Measurements from ENCODE around the gene NFKB2. TPM values are rescaled to one million over a fixed set of nuclear protein-coding genes. Genes with fewer than 3 reads are reported as not detected.

The NFKB2 gene
- total and polyA plus RNA-seq, 2 experiments from 2014 or later, result 5.7 to 21.5 TPM

DNA sequence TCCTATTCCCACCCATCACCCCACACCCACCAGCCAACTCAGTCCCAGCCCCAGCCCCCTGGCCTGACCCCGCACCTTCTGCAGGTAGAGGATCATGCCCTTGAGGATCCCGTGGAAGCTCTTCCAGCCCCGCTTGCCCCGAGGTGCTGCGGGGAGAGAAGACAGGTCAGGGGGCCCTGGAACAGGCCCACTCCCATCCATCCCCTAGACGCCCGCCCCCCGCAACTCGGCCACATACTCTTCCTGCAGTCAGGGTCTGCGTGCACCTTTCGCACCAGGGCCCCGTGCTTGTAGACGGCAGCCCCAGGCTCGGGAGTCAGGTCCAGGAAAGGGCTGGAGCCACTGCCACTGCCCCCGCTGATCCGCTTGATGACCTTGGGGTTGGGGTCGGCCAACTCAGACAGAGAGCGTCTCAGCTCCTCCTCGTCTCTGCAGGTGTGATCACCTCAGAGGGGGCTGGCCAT lies 9.6 kb downstream of the NFKB2 start:
- DNase-seq, result no peak
- Histone ChIP-seq H3K27me3 (replicated peaks; ENCODE audit: insufficient read depth) (peaks cover 6% of the 10 kb centered on the region; the same call in 1 of the 2 replicates), H3K79me2 (ENCODE audit: insufficient read depth) (no peaks in the 10 kb centered on the region), H3F3A (ENCODE audit: insufficient read depth) (no peaks in the 10 kb centered on the region), H3K36me3 (ENCODE audit: low read depth) (no peaks in the 10 kb centered on the region), H3K4me1 (ENCODE audit: insufficient read depth) (peaks cover 6% of the 10 kb centered on the region; the same call in 1 of the 2 replicates), H3K4me2 (ENCODE audit: unreplicated experiment) (no peak overlapping the region), H3K9me3 (ENCODE audit: low read depth) (no peaks in the 10 kb centered on the region), H3K9ac (no peak overlapping the region), H3K9me2 (ENCODE audit: insufficient read depth) (no peaks in the 10 kb centered on the region), H4K20me1 (ENCODE audit: insufficient read depth) (no peaks in the 10 kb centered on the region), H2AFZ (no peak overlapping the region), H3K27ac (no peak overlapping the region), H3K4me3 (no peak overlapping the region)
- in situ Hi-C loops (cut with MboI), result no loop called here
- WGBS, 2 experiments (ENCODE audit: low coverage in 1 of 2, low lambda C conversion rate in 2 of 2, missing lambda C conversion rate in 2 of 2), result 73 to 74% methylated on average over 19 of the region's 19 CpGs
- TF ChIP-seq EZH2 (IDR thresholded peaks at IDR 0.05; ENCODE audit: insufficient read depth, poor library complexity, severe bottlenecking), result no peak
- TF ChIP-seq EZH2phosphoT487 (IDR thresholded peaks at IDR 0.05; ENCODE audit: insufficient read depth, low read depth), result no peak

DNA sequence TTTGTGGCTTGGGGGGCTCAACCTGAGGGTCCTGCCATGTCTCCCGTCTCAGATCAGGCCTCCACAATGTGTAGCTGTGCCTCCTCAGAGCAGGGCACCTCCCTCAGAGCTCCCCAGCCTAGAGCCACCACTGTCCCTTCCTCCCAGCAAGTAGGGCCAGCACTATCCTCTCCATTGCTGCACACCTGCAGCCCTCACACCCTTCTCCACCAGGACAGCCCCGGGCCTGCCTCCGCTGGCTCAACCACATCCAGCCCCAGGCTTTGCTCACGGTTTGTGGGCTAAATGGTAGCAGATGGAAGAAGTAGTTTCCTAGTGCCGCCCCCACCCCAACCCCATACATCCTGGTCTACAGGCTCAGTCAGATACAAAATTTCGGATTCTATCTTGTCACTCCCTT lies 10.1 kb downstream of the NFKB2 start:
- 41 to 47% methylated on average over 6 of the region's 6 CpGs for WGBS, 2 experiments (ENCODE audit: low coverage in 1 of 2, low lambda C conversion rate in 2 of 2, missing lambda C conversion rate in 2 of 2)
- peaks cover 6% of the 10 kb centered on the region; the same call in 1 of the 2 replicates for H3K4me1 ChIP-seq (ENCODE audit: insufficient read depth)
- TF ChIP-seq EZH2 (IDR thresholded peaks at IDR 0.05; ENCODE audit: insufficient read depth, poor library complexity, severe bottlenecking), result no peak

DNA sequence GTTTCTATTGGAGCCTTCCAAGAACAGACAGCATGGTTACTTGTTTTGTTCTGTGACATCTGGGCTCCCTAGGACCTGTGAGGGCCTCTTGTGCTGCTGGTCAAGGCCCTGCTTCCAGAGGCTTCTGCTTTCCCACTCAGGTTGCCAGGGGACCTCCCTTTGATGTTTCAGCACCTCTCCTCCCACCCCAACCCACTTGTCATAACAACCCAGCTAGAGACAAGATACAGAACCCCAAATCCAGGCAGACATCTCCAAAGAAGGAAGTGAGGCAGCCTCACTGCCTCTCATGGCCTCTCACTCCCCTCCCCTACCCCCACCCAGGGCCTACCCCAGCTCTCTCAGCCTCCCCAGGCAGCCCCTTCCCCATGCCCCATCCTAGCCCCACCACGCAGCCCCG lies 11.3 kb downstream of the NFKB2 start:
- no peak overlapping the region for H3K27ac ChIP-seq
- H3K4me2 ChIP-seq (ENCODE audit: unreplicated experiment), result no peak overlapping the region
- H3K4me1 ChIP-seq (ENCODE audit: insufficient read depth), result peaks cover 2% of the 10 kb centered on the region; the same call in 1 of the 2 replicates
- H2AFZ ChIP-seq, result no peak overlapping the region
- H3F3A ChIP-seq (ENCODE audit: insufficient read depth), result no peaks in the 10 kb centered on the region
- no peak overlapping the region for H3K4me3 ChIP-seq
- H3K9ac ChIP-seq, result no peak overlapping the region
- H4K20me1 ChIP-seq (ENCODE audit: insufficient read depth), result no peaks in the 10 kb centered on the region
- H3K36me3 ChIP-seq (ENCODE audit: low read depth), result no peaks in the 10 kb centered on the region
- H3K9me3 ChIP-seq (ENCODE audit: low read depth), result no peaks in the 10 kb centered on the region
- in situ Hi-C loops (cut with MboI), result no loop called here
- H3K79me2 ChIP-seq (ENCODE audit: insufficient read depth), result no peaks in the 10 kb centered on the region
- peaks cover 6% of the 10 kb centered on the region for H3K27me3 ChIP-seq (replicated peaks; ENCODE audit: insufficient read depth)
- DNase-seq, result no peak
- TF ChIP-seq EZH2 (IDR thresholded peaks at IDR 0.05; ENCODE audit: insufficient read depth, poor library complexity, severe bottlenecking), result no peak
- no peak for TF ChIP-seq EZH2phosphoT487 (IDR thresholded peaks at IDR 0.05; ENCODE audit: insufficient read depth, low read depth)
- 75 to 100% methylated on average over 1 to 2 of the region's 2 CpGs for WGBS, 2 experiments (ENCODE audit: low coverage in 1 of 2, low lambda C conversion rate in 2 of 2, missing lambda C conversion rate in 2 of 2)
- H3K9me2 ChIP-seq (ENCODE audit: insufficient read depth), result no peaks in the 10 kb centered on the region

More for the DNA sequence above, 10.1 kb downstream of the NFKB2 start:
- in situ Hi-C loops (cut with MboI), result no loop called here
- no peak overlapping the region for H3K9ac ChIP-seq
- no peaks in the 10 kb centered on the region for H3K9me2 ChIP-seq (ENCODE audit: insufficient read depth)
- no peak for DNase-seq
- no peaks in the 10 kb centered on the region for H3K9me3 ChIP-seq (ENCODE audit: low read depth)
- no peaks in the 10 kb centered on the region for H3K36me3 ChIP-seq (ENCODE audit: low read depth)
- H4K20me1 ChIP-seq (ENCODE audit: insufficient read depth), result no peaks in the 10 kb centered on the region
- no peak overlapping the region for H2AFZ ChIP-seq
- no peak overlapping the region for H3K4me2 ChIP-seq (ENCODE audit: unreplicated experiment)
- H3K4me3 ChIP-seq, result no peak overlapping the region
- no peaks in the 10 kb centered on the region for H3K79me2 ChIP-seq (ENCODE audit: insufficient read depth)
- H3K27me3 ChIP-seq (replicated peaks; ENCODE audit: insufficient read depth), result peaks cover 6% of the 10 kb centered on the region; the same call in 1 of the 2 replicates
- H3K27ac ChIP-seq, result no peak overlapping the region
- H3F3A ChIP-seq (ENCODE audit: insufficient read depth), result no peaks in the 10 kb centered on the region

DNA sequence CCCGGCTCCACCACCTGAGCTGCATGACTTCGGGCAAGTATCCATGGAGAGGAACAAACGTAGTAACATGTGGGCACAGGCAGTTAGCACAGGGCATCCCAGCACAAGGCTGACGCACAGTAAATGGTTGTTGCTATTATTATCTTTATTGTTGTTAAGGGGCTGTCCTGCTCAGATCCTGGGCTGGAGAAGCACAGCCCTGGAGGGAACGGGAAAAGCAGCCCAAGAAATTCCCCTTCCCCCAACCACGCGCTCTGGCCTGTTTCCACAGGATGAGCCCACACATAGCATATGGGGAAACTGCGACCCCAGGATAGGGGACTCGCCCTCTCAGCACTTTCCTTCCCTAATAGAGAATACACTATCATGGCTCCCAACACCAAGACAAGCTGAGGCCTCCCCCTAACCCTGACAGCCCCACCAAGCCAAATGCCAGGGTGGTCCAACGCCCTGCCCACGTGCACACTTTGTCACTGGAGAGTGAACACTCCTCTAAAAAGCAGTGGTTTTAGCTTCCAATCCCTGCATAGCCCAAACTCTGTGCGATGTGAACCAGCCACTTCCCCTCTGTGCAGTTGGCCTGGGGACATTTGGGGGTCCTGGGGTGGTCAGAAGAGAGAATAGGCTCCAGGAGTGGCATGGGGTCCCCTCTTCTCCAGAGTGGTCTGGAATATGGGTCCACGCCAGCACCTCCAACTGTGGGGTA lies 12.1 kb downstream of the NFKB2 start:
- Histone ChIP-seq H3K36me3 (ENCODE audit: low read depth) (no peaks in the 10 kb centered on the region), H3K9me3 (ENCODE audit: low read depth) (no peaks in the 10 kb centered on the region), H3K4me3 (no peak overlapping the region), H3K27me3 (replicated peaks; ENCODE audit: insufficient read depth) (peaks cover 6% of the 10 kb centered on the region), H3K27ac (no peak overlapping the region), H2AFZ (no peak overlapping the region), H3F3A (ENCODE audit: insufficient read depth) (no peaks in the 10 kb centered on the region), H3K4me2 (ENCODE audit: unreplicated experiment) (no peak overlapping the region), H3K9ac (no peak overlapping the region), H4K20me1 (ENCODE audit: insufficient read depth) (no peaks in the 10 kb centered on the region), H3K9me2 (ENCODE audit: insufficient read depth) (no peaks in the 10 kb centered on the region), H3K4me1 (ENCODE audit: insufficient read depth) (no peaks in the 10 kb centered on the region), H3K79me2 (ENCODE audit: insufficient read depth) (no peaks in the 10 kb centered on the region)
- 60% methylated on average over 12 to 13 of the region's 13 CpGs for WGBS, 2 experiments (ENCODE audit: low coverage in 1 of 2, low lambda C conversion rate in 2 of 2, missing lambda C conversion rate in 2 of 2)
- in situ Hi-C loops (cut with MboI), result no loop called here
- DNase-seq, result no peak
- TF ChIP-seq EZH2 (IDR thresholded peaks at IDR 0.05; ENCODE audit: insufficient read depth, poor library complexity, severe bottlenecking) (no peak), EZH2phosphoT487 (IDR thresholded peaks at IDR 0.05; ENCODE audit: insufficient read depth, low read depth) (no peak)
